Body of pancreas (tissue), 4 donors: ENCODE data around the gene SCYGR4. TPM values are rescaled to one million over a fixed set of nuclear protein-coding genes. Genes with fewer than 3 reads are reported as not detected.

Experiments
- ATAC-seq: fragments of 150-250 bp; one replicate; pipeline ENCODE4 v1.9.1; 2016
- DNase-seq, 4 donors: peaks; one replicate each; pipeline ENCODE4 v3.0.0-alpha.2; 2019
- H3K27ac ChIP-seq, 4 donors: fragments of 200-600 bp; sonication (generic); 1 replicate in 3 of 4; 2 replicates in 1 of 4; pipeline versions ENCODE4 v1.5.1 to v1.6.1; 2016 to 2019; ENCODE audit warnings: mild to moderate bottlenecking in 1 of 4, mixed read lengths in 1 of 4, moderate library complexity in 1 of 4
- H3K27me3 ChIP-seq, 2 donors: fragments of 200-600 bp; sonication (generic); one replicate each; pipeline ENCODE4 v1.6.0; 2016; ENCODE audit warnings: mild to moderate bottlenecking in 1 of 2
- H3K36me3 ChIP-seq, 2 donors: fragments of 200-600 bp; sonication (generic); replicated peaks in 1 of 2; 2 replicates each; pipeline ENCODE4 v1.5.1; 2016; ENCODE audit warnings: low read depth in 2 of 2; ENCODE audit not compliant: insufficient read depth in 1 of 2
- H3K4me1 ChIP-seq: fragments of 200-600 bp; sonication (generic); one replicate; pipeline ENCODE4 v1.6.0; 2016
- H3K4me3 ChIP-seq, 2 donors: fragments of 200-600 bp; sonication (generic); 1 replicate in 1 of 2; 2 replicates in 1 of 2; pipeline ENCODE4 v1.5.1; 2016 to 2019
- H3K9me3 ChIP-seq, 3 donors: fragments of 200-600 bp; sonication (generic); 1 replicate in 2 of 3; 2 replicates in 1 of 3; pipeline ENCODE4 v1.5.1; 2016
- POLR2A ChIP-seq, 3 donors: fragments of 450-650 bp; IDR thresholded peaks; one replicate each; pipeline ENCODE4 v1.6.1; 2016; ENCODE audit warnings: antibody characterized with exemption in 3 of 3, mild to moderate bottlenecking in 2 of 3
- WGBS, 2 donors: methylation state at CpG; one replicate each; pipeline ENCODE4 v1.1.5; 2017; 5-methylcytosine and 5-hydroxymethylcytosine counted together
- intact Hi-C: fragments of 100-400 bp; cut with DNase I; formaldehyde crosslinking; loops from one replicate; pipeline ENCODE4 v1.15.1; 2023
- total RNA-seq, 2 donors: library from RNA; depleted of rRNA; stranded (reverse); fragments of >200 nt; gene quantifications; one replicate each; pipeline ENCODE4 v1.1.0, GENCODE V29; 2016
- TF ChIP-seq, protein P1 (sequence below), 7 experiments: fragments of 450-650 bp in 4 of 7; fragments of 200-600 bp in 3 of 7; sonication (generic) in 3 of 7; IDR thresholded peaks; one replicate each; pipeline ENCODE4 v1.5.1; 2016 to 2019; ENCODE audit warnings: antibody characterized with exemption in 7 of 7

SCYGR4 gene
- total RNA-seq, 2 donors from 2014 or later: not detected

DNA sequence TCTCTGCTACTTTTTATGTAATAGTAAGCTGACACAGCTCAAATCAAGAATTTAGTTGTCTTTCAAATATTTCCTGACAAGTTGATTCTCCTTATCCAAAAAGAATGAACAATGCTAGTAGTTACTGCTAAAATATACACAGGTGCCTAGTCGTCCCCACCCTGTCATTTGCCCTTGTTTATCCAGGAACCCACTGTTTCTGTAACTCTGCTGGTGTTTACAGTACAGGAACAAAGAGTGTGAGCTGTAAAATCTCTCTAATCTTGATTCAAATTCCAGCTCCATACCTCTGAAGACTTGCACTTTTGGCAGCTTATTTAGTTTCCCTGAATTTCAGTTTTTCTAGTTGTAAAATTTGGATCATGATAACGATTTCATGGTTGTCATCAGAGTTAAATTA, 39.7 kb upstream of the SCYGR4 start:
- no peaks in the 10 kb centered on the region for H3K36me3 ChIP-seq
- H3K27me3 ChIP-seq: no peaks in the 10 kb centered on the region
- whole genome bisulfite sequencing, 2 donors: 16 to 31% methylated on average over 2 of the region's 2 CpGs
- intact Hi-C loops: no loop called here
- no peak for ATAC-seq
- no peak overlapping the region for H3K27ac ChIP-seq
- no peaks in the 10 kb centered on the region for H3K4me1 ChIP-seq
- no peak for DNase-seq
- H3K9me3 ChIP-seq: peaks cover 0 to 4% (median 0%) of the 10 kb centered on the region in 3 donors
- no peak overlapping the region for H3K4me3 ChIP-seq
- no peak for TF ChIP-seq POLR2A (IDR thresholded peaks at IDR 0.05)
- TF ChIP-seq, protein P1, sequence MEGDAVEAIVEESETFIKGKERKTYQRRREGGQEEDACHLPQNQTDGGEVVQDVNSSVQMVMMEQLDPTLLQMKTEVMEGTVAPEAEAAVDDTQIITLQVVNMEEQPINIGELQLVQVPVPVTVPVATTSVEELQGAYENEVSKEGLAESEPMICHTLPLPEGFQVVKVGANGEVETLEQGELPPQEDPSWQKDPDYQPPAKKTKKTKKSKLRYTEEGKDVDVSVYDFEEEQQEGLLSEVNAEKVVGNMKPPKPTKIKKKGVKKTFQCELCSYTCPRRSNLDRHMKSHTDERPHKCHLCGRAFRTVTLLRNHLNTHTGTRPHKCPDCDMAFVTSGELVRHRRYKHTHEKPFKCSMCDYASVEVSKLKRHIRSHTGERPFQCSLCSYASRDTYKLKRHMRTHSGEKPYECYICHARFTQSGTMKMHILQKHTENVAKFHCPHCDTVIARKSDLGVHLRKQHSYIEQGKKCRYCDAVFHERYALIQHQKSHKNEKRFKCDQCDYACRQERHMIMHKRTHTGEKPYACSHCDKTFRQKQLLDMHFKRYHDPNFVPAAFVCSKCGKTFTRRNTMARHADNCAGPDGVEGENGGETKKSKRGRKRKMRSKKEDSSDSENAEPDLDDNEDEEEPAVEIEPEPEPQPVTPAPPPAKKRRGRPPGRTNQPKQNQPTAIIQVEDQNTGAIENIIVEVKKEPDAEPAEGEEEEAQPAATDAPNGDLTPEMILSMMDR (IDR thresholded peaks at IDR 0.05): no peak

DNA sequence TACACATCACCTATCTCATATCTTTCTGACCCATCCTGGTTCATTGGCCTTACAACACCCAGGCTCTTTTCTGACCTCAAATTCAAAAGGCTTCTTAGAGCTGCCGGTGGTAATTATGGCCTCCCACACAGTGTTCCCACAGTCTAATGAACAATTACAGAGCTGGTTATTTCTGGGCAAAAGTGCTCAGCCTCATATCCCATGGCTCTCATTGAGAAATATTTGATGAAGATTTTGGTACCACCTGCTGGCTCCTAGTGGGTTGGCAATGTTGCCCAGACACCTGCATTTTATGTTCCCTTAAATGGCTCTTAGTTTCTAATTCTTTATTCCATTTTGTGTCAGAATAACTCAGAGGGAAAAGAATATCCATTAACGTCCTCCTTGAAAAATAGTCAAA, 38.7 kb upstream of the SCYGR4 start:
- no peaks in the 10 kb centered on the region for H3K4me1 ChIP-seq
- no peak for DNase-seq
- intact Hi-C loops: no loop called here
- H3K27ac ChIP-seq: no peak overlapping the region
- H3K9me3 ChIP-seq: peaks cover 0 to 13% (median 0%) of the 10 kb centered on the region in 3 donors
- H3K27me3 ChIP-seq: no peaks in the 10 kb centered on the region
- H3K36me3 ChIP-seq: no peaks in the 10 kb centered on the region
- no peak for ATAC-seq
- H3K4me3 ChIP-seq: no peak overlapping the region
- TF ChIP-seq POLR2A (IDR thresholded peaks at IDR 0.05): no peak
- TF ChIP-seq, protein P1 (IDR thresholded peaks at IDR 0.05): no peak
- WGBS, 2 donors: 38 to 60% methylated on average over 2 of the region's 2 CpGs

DNA sequence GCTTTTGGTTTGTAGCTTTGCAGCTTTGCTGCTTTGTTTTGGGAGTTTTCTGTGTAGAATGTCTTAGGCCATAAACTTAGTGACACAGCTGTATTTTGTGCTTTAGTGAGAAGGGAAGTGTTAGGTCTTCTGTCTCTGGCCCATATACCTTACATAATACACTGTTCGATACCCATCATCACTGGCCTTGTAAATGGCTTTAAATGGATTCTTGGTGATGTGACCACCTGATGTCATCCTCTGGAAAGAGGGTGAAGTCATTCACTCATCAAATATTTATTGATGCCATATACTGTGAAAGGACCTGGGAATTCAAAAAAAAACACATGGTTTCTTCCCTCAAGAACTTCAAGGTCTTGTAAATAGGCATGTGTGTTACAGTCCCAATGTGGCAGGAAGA, 37.5 kb upstream of the SCYGR4 start:
- intact Hi-C loops: no loop called here
- WGBS, 2 donors: 95 to 100% methylated on average over 1 of the region's 1 CpG
- Histone ChIP-seq H3K36me3 (no peaks in the 10 kb centered on the region), H3K4me3 (no peak overlapping the region), H3K9me3 (peaks cover 0 to 13% (median 0%) of the 10 kb centered on the region in 3 donors), H3K27me3 (no peaks in the 10 kb centered on the region), H3K4me1 (no peaks in the 10 kb centered on the region), H3K27ac (no peak overlapping the region)
- TF ChIP-seq, protein P1 (IDR thresholded peaks at IDR 0.05): no peak
- no peak for TF ChIP-seq POLR2A (IDR thresholded peaks at IDR 0.05)
- no peak for DNase-seq
- no peak for ATAC-seq

DNA sequence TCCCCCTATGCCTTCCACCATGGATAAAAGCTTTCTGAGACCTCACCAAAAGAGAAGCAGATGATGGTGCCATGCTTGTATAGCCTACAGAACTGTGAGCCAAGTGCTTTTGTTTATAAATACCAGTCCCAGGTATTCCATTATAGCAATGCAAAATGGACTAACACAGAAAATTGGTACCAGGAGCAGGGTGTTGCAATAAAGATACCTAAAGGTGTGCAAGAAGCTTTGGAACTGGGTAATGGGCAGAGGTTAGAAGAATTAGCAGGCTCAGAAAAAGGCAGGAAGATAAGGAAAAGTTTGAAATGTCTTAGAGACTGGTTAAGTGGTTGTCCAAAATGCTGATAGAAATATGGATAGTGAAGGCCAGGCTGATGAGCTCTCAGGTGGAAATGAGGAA, 34.9 kb upstream of the SCYGR4 start:
- no peak overlapping the region for H3K4me3 ChIP-seq
- intact Hi-C loops: no loop called here
- no peaks in the 10 kb centered on the region for H3K4me1 ChIP-seq
- TF ChIP-seq, protein P1 (IDR thresholded peaks at IDR 0.05): no peak
- DNase-seq: no peak
- no peak overlapping the region for H3K27ac ChIP-seq
- ATAC-seq: no peak
- H3K27me3 ChIP-seq: no peaks in the 10 kb centered on the region
- H3K9me3 ChIP-seq: peaks cover 0 to 13% (median 0%) of the 10 kb centered on the region in 3 donors
- no peaks in the 10 kb centered on the region for H3K36me3 ChIP-seq

DNA sequence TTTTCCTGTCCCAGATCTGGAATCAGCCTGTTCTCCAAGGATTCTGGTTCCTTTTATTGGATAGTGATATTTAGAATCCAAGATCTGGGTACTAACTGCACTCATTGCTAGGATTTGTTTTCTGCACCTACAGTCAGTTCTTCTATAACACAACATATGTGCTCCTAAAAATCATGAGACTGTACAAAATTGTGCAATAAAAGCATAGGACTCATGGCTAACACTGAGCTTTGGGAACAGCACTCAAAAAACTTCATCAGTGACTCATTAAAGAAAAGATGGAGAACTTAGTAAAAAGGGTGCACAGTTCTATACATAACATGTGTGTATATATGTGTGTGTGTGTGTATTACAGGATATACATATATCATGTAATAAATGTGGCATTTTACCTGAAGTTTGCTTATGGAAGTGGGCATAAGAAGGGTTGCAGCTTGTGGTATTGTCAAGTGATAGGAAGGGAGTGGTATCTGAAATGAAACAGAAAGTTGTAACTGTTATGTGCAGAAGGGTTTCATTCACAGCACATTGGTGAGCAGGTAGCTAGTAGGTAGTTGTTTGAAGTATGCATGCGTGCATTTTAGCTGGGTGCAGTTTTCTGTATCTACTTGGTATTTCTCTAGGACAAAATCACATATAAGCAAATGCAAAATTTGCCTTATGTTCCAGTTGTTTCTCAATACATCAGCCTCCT, 24.5 kb upstream of the SCYGR4 start:
- ATAC-seq (no peak), DNase-seq (no peak)
- WGBS, 2 donors: 68 to 80% methylated on average over 1 of the region's 1 CpG
- TF ChIP-seq POLR2A (IDR thresholded peaks at IDR 0.05): no peak
- TF ChIP-seq, protein P1 (IDR thresholded peaks at IDR 0.05): no peak
- no peak overlapping the region for H3K4me3 ChIP-seq
- H3K27ac ChIP-seq: no peak overlapping the region
- intact Hi-C loops: no loop called here
- no peaks in the 10 kb centered on the region for H3K27me3 ChIP-seq
- H3K9me3 ChIP-seq: no peaks in the 10 kb centered on the region
- H3K36me3 ChIP-seq: no peaks in the 10 kb centered on the region
- no peaks in the 10 kb centered on the region for H3K4me1 ChIP-seq
